GM12891 (cell line): Measurements from ENCODE around the gene KLHL10.

Experiments
- POLR2A ChIP-seq: IDR thresholded peaks from 2 replicates; pipeline ENCODE4 v1.6.1; 2011; ENCODE audit warnings: low read depth, low read length, control low read depth
- POLR2AphosphoS5 ChIP-seq: IDR thresholded peaks from 2 replicates; pipeline ENCODE4 v1.6.1; 2011; ENCODE audit warnings: low read depth, low read length, control low read depth

DNA sequence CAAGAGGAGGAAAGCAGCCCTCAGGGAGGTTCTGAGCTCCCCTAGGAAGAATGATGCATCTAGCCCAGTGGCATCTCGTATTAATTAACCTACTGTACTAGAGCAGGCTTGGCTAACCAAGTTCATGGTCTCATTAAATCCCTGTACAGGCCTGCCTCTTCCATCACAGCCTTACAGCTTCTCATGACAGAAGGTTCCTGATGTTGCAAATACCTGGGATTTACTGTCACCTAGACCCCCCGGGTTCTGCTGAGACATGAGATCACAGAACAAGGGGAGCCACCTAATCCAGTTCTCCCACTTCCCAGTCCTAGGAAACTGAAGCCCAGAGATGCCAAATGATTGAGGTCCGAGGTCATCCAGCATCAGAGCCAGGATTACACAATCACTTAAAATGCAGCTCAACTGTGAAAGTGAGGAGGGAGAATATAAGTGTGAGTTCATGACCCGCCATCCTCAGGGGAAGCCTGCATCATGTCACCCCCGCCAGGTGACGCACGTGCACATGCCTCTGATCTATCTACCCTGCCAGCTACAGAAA is 57.2 kb downstream of the KLHL10 start:
- TF ChIP-seq POLR2A = no peak
- no peak; the same call in 1 of the 2 replicates for TF ChIP-seq POLR2AphosphoS5
